ENCODE data around the gene AASS. TPM values are rescaled to one million over a fixed set of nuclear protein-coding genes. Genes with fewer than 3 reads are reported as not detected.
"Not testable (repeated sequence)": the region's sequence is repeated elsewhere in the genome, so short reads cannot be mapped to it uniquely, and the experiment has no call there.

AASS gene
- total and polyA plus RNA-seq, 12 donors: 7.7 to 27.8 (median 20.2) TPM

DNA sequence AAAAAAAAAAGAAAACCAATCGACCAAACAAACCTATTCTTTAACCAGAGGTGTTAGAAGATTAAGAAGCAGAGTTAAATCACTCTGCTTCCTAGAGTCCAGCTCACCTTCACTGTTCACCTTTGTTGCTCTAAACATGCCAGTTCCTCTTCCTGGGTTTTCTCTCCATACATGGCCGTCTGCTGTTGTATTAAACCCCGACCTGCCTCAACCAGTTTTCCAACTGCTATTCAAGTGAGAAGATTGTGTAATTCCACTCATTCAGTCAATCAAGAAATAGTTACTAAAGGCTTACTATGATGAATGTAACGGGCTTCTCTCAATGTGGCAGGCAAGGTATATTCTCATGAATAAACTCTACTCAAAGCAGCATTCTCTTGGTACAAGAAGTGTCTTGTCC lies 8.8 kb downstream of the AASS start:
- TF ChIP-seq POLR2A (IDR thresholded peaks at IDR 0.05): no peak
- TF ChIP-seq, protein P1, sequence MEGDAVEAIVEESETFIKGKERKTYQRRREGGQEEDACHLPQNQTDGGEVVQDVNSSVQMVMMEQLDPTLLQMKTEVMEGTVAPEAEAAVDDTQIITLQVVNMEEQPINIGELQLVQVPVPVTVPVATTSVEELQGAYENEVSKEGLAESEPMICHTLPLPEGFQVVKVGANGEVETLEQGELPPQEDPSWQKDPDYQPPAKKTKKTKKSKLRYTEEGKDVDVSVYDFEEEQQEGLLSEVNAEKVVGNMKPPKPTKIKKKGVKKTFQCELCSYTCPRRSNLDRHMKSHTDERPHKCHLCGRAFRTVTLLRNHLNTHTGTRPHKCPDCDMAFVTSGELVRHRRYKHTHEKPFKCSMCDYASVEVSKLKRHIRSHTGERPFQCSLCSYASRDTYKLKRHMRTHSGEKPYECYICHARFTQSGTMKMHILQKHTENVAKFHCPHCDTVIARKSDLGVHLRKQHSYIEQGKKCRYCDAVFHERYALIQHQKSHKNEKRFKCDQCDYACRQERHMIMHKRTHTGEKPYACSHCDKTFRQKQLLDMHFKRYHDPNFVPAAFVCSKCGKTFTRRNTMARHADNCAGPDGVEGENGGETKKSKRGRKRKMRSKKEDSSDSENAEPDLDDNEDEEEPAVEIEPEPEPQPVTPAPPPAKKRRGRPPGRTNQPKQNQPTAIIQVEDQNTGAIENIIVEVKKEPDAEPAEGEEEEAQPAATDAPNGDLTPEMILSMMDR (IDR thresholded peaks at IDR 0.05): no peak
- intact Hi-C loops (cut with DNase I): no loop called here
- H3K4me3 ChIP-seq: no peak overlapping the region
- no peak for DNase-seq
- 89 to 94% (median 92%) methylated on average over 4 of the region's 4 CpGs for WGBS, 4 donors
- H3K27ac ChIP-seq: no peak overlapping the region
- no peaks in the 10 kb centered on the region for H3K9me3 ChIP-seq (replicated peaks in 1 of 3)
- H3K4me1 ChIP-seq (replicated peaks in 1 of 2): peaks cover 0 to 23% of the 10 kb centered on the region in 2 donors
- H3K36me3 ChIP-seq (replicated peaks in 1 of 2): no peaks in the 10 kb centered on the region
- no peaks in the 10 kb centered on the region for H3K27me3 ChIP-seq

DNA sequence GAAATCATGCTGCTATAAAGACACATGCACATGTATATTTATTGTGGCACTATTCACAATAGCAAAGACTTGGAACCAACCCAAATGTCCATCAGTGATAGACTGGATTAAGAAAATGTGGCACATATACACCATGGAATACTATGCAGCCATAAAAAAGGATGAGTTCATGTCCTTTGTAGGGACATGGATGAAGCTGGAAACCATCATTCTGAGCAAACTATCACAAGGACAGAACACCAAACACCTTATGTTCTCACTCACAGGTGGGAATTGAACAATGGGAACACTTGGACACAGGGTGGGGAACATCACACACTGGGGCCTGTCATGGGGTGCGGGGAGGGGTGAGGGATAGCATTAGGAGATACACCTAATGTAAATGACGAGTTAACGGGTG lies 9.3 kb downstream of the AASS start:
- DNase-seq; H3K27ac ChIP-seq; H3K27me3 ChIP-seq; H3K36me3 ChIP-seq (replicated peaks in 1 of 2); H3K4me3 ChIP-seq; H3K9me3 ChIP-seq (replicated peaks in 1 of 3); intact Hi-C loops (cut with DNase I): not testable (repeated sequence)
- WGBS, 4 donors: 92 to 98% (median 96%) methylated on average over 3 of the region's 3 CpGs
- H3K4me1 ChIP-seq (replicated peaks in 1 of 2): peaks cover 0 to 23% of the 10 kb centered on the region in 2 donors

DNA sequence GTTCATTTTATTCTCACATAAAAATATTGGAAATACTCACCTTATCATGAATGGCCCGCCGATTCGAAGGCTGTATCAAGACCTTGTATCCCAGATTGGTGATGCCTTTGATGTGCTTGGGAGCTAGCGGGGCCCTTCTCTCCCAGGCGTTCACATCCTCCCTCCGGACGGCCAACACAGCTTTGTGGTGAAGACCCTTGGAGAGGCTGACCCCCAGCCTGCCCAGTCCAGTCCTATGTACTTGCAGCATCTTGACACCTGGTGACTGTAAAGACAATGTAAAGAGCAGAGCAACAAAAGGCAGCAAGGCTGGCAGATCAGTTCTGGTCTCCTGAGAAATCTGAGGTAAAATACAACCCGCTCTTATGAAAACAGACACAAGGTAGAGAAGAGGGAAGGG lies 10.6 kb downstream of the AASS start:
- Histone ChIP-seq H3K4me3 (no peak overlapping the region), H3K4me1 (replicated peaks in 1 of 2) (peaks cover 0 to 23% of the 10 kb centered on the region in 2 donors), H3K27me3 (no peaks in the 10 kb centered on the region), H3K27ac (no peak overlapping the region), H3K36me3 (replicated peaks in 1 of 2) (no peaks in the 10 kb centered on the region), H3K9me3 (replicated peaks in 1 of 3) (peaks cover 0 to 5% (median 0%) of the 10 kb centered on the region in 3 donors)
- intact Hi-C loops (cut with DNase I): no loop called here
- TF ChIP-seq POLR2A (IDR thresholded peaks at IDR 0.05): no peak
- TF ChIP-seq, protein P1 (IDR thresholded peaks at IDR 0.05): no peak
- WGBS, 4 donors: 79 to 91% (median 88%) methylated on average over 5 to 8 of the region's 8 CpGs
- DNase-seq: no peak

DNA sequence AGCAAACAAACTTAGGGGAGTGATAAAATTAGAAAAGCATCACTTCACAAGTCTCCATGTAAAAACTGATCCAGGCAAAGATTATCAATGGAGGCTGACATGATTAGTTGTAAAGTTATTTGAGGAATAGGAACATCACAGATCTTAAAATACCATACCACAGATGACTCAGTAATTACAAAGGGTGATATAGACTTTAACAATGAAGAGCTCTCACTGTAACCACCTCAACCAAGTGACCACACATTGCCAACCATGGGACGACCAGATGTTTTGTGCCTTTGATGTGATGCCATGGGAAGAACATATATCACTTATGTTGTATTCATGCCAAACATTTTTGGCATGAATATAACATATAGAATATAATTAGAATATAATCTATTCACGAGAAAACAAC lies 11.7 kb downstream of the AASS start:
- 77 to 82% (median 82%) methylated on average over 2 of the region's 2 CpGs for WGBS, 4 donors
- Histone ChIP-seq H3K4me1 (replicated peaks in 1 of 2) (peaks cover 0 to 12% of the 10 kb centered on the region in 2 donors), H3K27me3 (no peaks in the 10 kb centered on the region), H3K4me3 (no peak overlapping the region), H3K9me3 (replicated peaks in 1 of 3) (peaks cover 0 to 5% (median 0%) of the 10 kb centered on the region in 3 donors), H3K27ac (no peak overlapping the region), H3K36me3 (replicated peaks in 1 of 2) (no peaks in the 10 kb centered on the region)
- no peak for TF ChIP-seq POLR2A (IDR thresholded peaks at IDR 0.05)
- TF ChIP-seq, protein P1 (IDR thresholded peaks at IDR 0.05): no peak
- no peak for DNase-seq
- intact Hi-C loops (cut with DNase I): no loop called here

DNA sequence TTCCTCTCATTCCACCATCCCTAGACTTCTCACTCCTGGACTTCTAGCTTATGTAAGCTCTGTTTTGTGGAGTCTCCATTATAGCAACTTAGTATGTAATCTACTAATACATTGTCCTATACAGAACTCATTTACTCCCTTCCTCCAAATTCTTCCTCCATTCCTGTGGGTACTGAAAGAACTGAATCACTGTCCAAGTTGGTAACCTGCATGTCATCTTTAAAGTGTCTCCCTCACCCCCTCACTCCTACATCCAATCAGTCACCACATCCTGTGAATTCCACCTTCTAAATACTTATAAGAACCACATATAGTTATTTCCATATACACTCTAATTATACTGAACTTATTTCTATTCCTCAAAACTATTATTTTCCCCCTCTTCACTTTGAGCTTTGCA lies 20.3 kb downstream of the AASS start:
- TF ChIP-seq, protein P1 (IDR thresholded peaks at IDR 0.05): no peak
- no peak for TF ChIP-seq POLR2A (IDR thresholded peaks at IDR 0.05)
- intact Hi-C loops (cut with DNase I): no loop called here
- DNase-seq: no peak
- H3K4me3 ChIP-seq: no peak overlapping the region
- no peak overlapping the region for H3K27ac ChIP-seq
- no peaks in the 10 kb centered on the region for H3K36me3 ChIP-seq (replicated peaks in 1 of 2)
- H3K9me3 ChIP-seq (replicated peaks in 1 of 3): no peaks in the 10 kb centered on the region
- no peaks in the 10 kb centered on the region for H3K4me1 ChIP-seq (replicated peaks in 1 of 2)
- H3K27me3 ChIP-seq: no peaks in the 10 kb centered on the region

Measured in adrenal gland (tissue), 12 donors.